Activated effector memory CD4-positive, alpha-beta T cell treated with anti-CD3 and anti-CD28 coated beads, Interleukin-2, amount 50 U/mL, for 16 hours (primary cell): Measurements from ENCODE around the gene CYB5B.
A peak's percentile ranks its signal among the peaks of the same experiment; 100 is the strongest.
"Not testable (repeated sequence)": the region's sequence is repeated elsewhere in the genome, so short reads cannot be mapped to it uniquely, and the experiment has no call there.

ENCODE experiments used
- DNase-seq: peaks from one replicate; pipeline ENCODE4 v3.0.0-alpha.2; 2020

The CYB5B gene

DNA sequence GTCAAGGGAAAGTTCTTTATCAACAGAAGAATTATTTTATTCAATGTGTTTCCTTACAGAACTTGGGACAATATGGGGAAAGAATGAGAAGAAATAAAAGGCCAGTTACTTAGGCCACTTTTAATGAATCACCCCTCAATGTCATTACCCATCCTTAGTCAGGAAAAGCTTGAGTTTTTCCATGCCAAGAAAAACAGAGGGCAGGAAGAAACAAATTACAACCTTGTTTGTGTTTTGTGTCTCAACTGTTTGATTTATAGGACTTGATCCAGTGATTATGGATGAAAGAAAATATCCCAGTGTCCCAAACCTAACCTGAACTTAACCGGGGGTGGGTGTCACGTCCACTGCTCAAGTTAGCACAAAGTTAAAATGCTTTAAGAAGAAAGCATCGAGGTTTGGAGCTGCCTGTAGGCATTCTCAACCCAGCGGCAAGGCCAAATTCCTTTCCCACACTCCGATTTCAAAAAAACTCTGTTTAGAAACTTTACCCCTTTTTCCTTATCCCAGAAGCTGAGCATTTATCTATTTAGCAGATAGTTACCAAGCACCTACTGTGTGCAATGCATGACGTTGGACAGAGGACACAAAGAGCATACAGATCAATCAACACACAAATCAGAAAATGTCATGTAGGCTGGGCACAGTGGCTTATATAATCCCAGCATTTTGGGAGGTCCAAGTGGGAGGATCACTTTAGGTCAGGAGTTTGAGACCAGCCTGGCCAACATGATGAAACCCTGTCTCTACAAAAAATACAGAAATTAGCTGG, 14.0 kb upstream of the CYB5B start:
- no peak for DNase-seq

DNA sequence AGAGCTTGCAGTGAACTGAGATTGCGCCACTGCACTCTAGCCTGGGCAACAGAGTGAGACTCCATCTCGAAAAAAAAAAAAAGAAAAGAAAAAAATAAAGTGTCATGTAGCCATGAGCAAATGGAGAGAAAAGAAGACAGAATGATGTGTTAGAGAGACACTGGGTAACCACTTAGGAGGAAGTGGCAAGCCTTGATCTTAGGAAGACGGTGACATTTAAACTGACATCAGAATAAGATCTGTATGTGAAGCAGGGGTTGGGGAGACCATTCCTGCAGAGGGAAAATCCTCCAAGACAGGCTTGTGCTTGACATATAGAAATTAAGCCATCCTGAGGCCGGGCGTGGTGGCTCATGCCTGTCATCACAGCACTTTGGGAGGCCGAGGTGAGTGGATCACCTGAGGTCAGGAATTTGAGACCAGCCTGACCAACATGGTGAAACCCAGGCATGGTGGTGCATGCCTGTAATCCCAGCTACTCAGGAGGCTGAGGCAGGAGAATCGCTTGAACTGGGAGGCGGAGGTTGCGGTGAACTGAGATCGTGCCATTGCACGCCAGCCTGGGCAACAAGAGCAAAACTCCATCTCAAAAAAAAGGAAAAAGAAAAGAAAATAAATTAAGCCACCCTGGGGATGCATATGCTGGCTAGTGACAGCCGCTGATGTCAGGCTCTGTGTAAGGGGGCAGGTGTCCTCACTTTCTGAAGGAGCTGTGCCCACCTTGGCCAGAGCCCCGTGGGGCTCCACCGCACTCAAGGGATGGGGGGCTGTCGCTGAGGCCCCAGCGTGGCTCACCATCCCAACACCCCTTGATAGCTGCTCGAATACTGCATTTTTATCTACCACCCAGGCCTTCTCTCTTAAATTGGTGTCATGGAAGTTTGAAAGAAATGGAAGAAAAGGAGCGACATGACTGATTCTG, 13.1 kb upstream of the CYB5B start:
- no peak for DNase-seq

DNA sequence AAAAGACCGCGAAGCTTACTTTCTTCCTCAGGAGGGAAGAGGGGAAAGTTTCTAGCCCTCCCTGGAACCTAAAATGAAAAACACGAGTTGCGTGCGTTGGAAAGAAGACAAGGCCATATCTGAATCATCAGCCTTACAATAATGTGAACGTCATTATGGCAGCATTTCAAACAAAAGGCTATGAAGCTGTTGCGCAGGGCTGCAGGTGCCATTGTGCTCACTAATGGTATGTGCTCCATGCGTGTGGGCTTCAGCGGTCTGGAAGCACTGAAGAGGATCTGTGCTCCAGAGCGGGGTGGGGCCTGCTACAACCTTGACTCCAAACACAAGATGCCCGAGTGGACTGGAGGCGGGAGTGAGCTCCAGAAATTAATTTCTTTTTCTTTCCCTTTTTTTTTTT, 12.1 kb upstream of the CYB5B start:
- no peak for DNase-seq

DNA sequence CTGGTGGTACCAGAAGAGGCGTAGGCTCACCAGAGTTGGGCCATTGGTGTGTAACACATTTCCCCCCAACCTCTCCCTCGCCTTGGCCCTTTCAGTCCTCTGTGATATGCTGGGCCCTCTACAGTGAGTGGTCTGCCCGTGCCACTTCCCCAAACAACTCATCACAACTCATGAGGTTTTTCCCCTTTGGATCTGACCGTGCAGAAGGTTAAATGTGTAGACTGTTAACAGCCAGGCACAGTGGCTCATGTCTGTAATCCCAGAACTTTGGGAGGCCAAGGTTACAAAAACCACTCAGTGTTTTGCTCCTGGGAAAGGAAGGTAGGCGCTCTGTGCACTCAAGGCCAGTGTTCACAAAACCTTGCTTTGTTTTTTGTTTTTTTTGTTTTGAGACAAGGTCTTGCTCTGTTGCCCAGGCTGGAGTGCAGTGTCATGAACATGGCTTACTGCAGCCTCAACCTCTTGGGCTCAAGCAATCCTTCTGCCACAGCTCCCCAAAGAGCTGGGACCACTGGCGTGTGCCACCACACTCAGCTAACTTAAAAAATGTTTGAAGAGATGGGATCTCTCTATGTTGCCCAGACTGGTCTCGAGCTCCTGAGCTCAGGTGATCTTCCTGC, 11.3 kb upstream of the CYB5B start:
- DNase-seq = no peak

DNA sequence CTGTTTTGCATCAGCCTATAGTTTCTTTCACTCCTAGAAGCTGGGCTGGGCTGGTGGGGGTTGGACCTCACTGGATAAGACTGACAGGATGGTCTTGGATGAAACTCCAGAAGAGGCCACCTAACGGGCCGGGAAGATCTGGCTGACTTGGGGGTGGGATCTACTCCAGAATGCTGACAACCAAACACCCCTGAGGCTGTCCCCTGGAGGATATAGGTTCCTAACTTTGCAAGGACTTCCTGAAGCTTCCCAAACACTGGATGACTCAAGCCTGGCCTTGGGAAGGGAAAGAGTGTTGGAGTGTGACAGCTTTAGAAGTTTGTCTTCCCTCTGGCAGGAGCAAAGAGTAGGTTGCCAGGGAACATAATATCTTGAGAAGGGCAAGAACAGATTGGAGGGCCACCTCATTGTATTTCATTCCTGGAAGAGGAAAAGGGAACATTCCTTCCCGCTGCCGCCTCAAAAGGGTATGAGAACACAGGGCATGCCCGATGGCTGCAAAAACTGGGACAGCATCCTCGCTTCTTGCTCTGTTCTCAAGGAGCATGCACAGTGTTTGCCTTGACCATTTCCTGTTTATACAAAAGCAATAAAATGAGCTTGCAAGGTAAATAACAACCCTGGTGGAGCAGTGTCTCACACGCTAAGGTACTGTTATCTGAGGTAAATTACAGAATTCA, 6.8 kb upstream of the CYB5B start:
- DNase-seq = no peak

DNA sequence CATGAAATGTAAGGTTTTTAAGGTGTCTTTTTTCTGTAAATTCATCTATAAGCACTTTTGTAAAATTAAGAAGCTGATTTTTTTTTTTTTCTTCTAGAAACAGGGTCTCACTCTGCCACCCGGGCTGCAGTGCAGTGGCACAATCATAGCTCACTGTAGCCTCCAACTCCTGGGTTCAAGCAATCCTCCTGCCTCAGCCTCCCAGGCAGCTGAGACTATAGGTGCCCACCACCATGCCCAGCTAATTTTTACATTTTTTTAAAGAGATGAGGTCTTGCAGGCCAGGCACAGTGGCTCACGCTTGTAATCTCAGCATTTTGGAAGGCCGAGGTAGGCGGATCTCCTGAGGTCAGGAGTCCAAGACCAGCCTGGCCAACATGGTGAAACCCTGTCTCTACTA, 4.5 kb upstream of the CYB5B start:
- DNase-seq = no peak

DNA sequence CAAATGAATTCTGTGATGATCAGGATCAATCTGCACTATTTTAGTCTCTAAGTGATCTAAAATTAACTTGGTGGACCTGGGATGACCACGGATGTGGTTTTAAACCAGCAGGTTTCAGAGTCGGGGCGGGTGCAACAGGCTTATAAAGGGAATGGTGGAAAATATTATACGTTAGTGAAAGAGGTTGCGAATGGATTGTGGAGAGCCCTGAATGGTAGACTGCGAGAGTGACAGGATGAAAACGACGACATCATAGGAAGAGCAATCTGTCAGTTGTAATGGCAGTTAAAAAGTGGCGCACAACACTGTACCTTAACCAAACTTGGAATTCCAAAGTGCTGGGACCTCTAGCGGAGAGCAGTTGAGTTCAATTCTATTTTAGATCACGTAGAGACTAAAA, 1.2 kb upstream of the CYB5B start:
- DNase-seq = no peak

DNA sequence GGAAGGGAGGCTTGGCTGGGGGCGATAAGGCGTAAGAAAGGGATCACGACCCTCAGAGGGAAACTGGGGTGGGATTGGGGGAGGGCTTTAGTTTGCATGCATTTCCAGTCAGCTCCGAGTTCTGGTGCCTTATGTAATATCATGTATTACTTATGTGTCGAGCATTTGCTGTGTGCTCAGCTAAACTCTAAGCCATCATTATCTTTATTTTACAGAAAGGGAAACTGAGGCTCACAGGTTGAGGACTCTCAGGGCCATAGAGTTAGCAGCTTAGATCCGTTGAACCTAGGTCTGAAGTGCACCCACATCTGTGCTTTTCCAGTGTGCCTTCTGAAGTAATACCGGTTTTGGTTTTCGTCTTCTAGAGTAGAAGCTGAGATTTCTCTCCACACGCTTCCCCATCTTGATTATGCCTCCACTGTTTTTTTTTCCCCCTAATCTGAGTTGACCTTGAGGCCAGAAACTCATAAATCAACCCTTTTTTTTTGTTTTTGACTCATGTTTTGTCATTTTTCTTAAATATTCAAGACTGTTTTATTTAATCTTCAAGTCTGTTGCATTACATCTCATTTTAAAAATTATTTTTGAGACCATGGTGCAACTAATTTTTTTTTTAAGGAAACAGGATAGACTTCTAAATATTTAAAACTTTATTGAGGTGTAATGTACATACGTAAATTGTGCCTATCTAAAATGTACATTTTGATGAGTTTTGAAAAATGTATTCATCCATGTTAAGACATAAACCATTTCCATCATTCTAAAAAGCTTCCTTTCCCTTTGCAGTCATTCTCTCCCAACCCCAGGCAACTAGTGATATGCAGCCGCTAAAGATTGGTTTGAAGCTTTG, 741 bp downstream of the CYB5B start:
- no peak for DNase-seq

DNA sequence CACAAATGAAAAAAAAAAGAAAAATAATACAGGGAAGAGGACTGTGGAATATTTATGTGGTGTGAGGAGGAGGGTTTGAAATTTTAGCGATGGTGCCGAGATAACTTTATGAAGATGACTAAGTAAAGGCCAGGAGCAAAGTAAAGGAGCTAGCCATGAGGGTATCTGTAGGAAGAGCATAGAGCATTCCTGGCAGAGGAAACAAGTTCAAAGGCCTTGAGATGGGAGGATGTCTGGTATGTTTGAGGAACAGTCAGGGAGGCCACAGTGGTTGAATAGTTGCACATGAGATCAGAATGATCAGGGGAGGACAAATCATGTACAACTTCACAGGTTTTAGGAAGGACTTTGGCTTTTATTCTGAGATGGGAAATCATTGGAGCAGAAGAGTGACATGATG, 4.2 kb downstream of the CYB5B start:
- no peak for DNase-seq

DNA sequence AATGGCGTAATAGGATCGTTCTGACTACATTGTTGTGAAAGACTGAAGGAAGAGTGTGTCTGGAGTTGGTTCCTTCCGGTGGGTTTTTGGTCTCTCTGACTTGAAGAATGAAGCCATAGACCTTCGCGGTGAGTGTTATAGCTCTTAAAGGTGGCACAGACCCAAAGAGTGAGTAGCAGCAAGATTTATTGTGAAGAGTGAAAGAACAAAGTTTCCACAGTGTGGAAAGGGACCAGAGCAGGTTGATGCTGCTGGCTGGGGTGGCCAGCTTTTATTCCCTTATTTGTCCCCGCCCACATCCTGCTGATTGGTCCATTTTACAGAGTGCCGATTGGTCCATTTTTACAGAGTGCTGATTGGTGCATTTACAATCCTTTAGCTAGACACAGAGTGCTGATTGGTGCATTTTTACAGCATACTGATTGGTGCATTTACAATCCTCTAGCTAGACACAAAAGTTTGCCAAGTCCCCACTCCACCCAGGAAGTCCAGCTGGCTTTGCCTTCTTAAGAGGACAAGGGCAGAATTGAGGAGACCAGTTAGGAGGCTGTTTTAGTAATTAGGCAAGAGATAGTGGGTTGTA, 4.7 kb downstream of the CYB5B start:
- not testable (repeated sequence) for DNase-seq

DNA sequence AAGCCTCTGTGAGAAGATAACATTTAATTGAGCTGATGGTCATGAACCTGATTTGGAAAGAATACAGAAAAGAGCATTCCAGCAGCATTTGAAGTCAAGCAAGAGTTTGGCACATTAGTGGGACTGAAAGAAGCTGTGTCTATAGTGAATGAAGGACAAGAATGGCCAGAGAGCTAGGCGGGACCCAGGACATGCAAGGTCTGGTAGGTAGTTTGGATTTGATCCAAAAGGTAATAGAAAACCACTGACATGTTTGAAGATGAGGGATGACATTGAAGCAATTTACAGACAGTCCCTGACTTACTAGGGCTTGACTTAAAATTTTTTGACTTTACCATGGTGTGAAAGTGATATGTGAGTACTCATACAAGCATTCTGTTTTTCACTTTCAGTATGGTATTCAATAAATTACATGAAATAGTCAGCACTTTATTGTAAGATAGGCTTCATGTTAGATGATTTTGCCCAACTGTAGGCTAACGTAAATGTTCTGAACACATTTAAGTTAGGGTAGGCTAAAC, 7.6 kb downstream of the CYB5B start:
- DNase-seq = no peak

DNA sequence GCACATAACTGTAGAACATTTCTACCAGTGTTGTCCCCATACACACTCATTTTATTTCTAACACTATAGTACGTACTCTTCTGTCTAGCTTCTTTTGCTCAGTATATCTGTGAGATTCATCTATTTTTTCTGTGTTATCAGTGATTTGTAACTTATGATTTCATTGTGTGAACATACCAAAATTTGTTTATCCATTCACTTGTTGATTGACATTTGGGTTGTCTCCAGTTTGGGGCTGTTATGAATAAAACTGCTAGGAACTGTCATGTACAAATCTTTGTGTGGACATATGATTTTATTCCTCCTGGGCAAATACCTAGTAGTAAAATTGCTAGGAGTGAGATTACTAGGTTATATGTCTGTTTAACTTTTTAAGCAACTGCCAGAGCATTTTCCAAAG, 9.6 kb downstream of the CYB5B start:
- DNase-seq = no peak

DNA sequence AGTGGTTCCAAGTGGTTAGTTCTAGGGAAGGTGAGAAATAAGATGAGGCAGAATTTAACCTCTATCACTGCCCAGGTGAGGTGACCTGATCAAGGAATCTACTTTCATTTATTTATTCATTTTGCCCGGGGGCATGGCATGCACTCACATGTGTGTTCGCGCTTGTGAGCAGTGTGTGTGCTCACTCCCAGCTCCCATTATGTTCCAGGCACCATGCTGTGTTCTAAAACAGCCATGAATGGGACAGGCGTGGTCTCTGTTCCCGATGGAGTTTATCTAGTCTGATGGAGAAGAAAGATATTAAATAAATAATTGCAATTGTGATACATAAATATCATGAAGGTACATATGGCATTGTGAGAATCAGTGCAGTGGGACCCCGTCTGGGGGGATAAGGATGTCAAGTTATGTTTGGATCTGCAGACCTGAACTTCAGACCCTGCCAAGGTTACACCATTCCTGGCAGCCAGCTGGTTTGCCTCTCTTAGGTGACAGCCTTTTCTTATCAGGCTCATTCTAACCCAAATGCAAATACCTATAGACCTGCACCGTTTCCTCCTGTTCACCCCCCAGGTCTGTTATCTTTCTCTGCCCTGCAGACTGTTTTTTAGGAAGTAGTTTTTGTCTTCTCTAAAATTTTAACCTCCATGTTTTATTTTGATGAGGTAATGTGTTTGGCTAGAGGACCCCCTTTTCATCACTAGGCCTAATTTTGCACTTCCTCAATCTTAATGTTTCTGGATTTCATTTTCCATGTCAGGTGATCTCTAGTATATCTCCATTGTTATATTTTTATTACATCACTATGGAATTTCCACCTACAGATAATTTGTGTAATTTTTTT, 11.8 kb downstream of the CYB5B start:
- DNase-seq = no peak

DNA sequence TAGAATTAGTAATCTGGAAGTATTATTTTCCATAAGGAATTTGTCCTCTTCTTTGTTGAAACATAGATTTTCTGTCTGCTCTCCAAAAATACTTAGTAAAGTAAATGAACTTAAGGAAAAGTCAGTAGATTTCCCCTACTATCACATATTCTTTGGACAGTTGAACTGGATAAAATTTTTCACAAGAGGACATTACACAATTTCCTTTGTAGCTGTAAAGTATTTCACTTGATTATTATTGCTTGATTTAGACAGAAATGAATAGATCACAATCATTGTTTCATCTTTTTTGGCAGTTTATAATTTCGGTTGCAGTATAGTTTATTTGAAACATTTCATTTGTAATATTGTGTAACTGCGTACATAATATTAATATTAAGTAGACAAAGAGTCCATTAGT, 12.5 kb downstream of the CYB5B start:
- no peak for DNase-seq

DNA sequence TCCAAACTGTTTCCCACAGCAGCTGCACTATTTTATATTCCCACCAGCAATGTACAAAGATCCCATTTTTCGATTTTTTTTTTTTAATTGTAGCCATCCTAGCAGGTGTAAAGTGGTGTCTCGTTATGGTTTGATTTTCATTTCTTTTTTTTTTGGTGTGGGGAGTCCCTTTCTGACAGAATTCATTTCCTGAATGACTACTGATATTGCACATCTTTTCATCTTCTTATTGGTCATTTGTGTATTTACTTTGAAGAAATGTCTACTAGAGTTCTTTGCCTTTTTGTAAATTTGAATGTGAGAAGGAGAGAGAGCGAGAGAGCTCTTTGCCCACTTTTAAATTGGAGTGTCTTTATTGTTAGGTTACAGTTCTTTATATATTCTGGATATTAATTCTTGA, 14.0 kb downstream of the CYB5B start:
- no peak for DNase-seq

DNA sequence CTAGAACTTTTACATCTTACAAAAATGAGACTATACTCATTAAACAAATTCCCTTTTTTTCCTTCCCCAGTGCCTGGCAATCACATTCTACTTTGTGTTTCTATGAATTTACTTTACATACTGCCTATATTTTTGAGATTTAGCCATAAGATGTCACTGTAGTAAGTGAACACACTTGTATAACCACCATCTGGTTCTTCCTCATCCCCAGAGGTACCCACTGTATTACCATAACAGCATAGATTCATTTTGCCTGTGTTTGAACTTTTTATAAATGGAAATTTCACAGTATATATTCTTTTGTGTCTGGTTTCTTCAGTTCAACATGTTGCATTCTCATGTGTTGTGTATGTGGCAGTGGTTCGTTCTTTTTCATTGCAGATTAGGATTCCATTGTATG, 15.8 kb downstream of the CYB5B start:
- DNase-seq = no peak

DNA sequence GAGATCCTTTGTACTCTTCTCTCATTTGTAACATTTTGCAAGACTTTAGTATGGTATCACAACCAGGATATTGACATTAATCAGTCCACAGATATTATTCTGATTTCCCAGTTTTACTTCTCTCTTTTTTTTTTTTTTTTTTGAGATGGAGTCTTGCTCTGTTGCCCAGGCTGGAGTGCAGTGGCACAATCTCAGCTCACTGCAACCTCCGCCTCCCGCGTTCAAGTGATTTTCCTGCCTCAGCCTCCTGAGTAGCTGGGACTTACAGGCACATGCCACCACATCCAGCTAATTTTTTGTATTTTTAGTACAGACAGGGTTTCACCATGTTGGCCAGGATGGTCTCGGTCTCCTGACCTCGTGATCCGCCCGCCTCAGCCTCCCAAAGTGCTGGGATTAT, 16.6 kb downstream of the CYB5B start:
- not testable (repeated sequence) for DNase-seq

DNA sequence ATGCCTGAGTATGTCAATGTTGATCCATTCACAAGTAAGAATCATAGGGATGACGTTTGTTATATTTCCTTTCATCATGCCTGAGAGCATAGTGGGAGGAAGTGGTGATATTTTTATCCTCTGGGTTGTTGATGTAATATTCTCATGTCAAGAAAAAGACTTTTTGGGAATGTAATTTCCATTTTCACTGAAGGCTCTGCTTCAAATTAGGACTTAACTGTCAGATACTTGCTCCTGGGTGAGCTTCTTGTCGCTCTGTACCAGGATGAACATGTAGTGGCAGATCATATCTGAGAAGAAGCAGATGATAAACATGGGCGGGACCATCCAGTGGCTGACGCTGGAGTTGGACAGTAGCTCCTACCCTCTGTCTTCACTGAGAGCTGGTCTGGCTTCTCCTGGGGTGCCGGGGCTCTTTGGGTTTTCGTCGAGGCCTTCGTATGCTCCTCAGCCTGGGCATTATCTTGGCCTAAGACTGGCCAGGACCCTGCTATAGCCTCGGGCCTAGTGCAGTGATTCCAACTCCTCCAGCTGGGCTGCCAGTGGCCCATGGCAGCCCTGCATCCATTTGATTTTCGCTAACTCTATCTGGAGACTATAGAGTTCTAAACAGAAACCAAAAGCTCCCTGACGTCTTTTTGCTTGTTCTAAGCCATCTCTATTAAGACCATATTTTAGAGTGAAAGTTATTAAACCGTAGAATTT, 19.7 kb downstream of the CYB5B start:
- DNase-seq = peak; percentile 71

DNA sequence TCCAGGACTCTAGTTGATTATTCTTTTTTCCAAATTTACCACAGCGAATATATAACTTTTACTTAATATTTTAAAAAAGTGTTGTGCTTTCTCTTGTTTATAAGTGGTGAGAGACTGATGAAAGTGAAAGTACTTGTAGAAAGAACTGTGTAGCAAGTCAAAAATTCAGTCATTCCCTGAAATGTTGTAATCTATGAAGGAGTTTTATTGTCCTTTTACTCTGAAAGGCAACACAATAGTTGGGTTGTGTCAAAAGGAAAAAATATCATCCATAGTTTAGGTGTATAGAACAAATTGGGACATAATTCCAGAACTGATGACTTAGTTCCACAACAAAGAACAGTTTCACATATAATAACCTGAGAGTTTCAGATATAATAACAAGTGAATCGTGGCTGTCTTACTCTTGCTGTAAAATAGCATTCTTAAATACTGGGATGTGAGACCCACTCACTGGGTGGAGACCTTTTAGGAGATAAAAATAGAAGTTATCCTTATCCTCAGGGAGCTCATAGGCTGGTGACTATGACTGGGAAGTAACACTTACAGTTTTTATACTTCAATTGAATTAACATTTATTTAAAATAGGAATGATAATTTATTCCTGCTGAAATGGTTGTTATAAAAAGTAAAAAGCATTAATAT, 20.6 kb downstream of the CYB5B start:
- no peak for DNase-seq
